ENCODE results near the gene C1orf35.

The C1orf35 gene

GRCh38 chr1:228131766-228132165, 28.6 kb upstream of the C1orf35 start:
- no peak for TF ChIP-seq CTCF (conservative IDR thresholded peaks at IDR 0.05; ENCODE audit: control insufficient read depth, insufficient read depth, low read depth, low read length)
- no peak overlapping the region for H3K4me3 ChIP-seq (ENCODE audit: control insufficient read depth, low read depth, low read length)
- DNase-seq (ENCODE audit: low read depth) = no peak

- TF ChIP-seq CTCF (conservative IDR thresholded peaks at IDR 0.05; ENCODE audit: control insufficient read depth, insufficient read depth, low read depth, low read length) = no peak
- no peak for DNase-seq (ENCODE audit: low read depth)
- no peak overlapping the region for H3K4me3 ChIP-seq (ENCODE audit: control insufficient read depth, low read depth, low read length)
Measured at GRCh38 chr1:228125185-228125584, 22.1 kb upstream of the C1orf35 start.

- DNase-seq (ENCODE audit: low read depth) = no peak
- no peak for TF ChIP-seq CTCF (conservative IDR thresholded peaks at IDR 0.05; ENCODE audit: control insufficient read depth, insufficient read depth, low read depth, low read length)
- H3K4me3 ChIP-seq (ENCODE audit: control insufficient read depth, low read depth, low read length) = no peak overlapping the region
Measured at GRCh38 chr1:228123505-228123904, 20.4 kb upstream of the C1orf35 start.

GRCh38 chr1:228122921-228123441, 19.9 kb upstream of the C1orf35 start:
- DNase-seq (ENCODE audit: low read depth) = no peak
- no peak overlapping the region for H3K4me3 ChIP-seq (ENCODE audit: control insufficient read depth, low read depth, low read length)
- TF ChIP-seq CTCF (conservative IDR thresholded peaks at IDR 0.05; ENCODE audit: control insufficient read depth, insufficient read depth, low read depth, low read length) = no peak

- TF ChIP-seq CTCF (conservative IDR thresholded peaks at IDR 0.05; ENCODE audit: control insufficient read depth, insufficient read depth, low read depth, low read length) = no peak
- DNase-seq (ENCODE audit: low read depth) = peak; percentile 50
- no peak overlapping the region for H3K4me3 ChIP-seq (ENCODE audit: control insufficient read depth, low read depth, low read length)
Measured at GRCh38 chr1:228120857-228121489, 17.8 kb upstream of the C1orf35 start.

- DNase-seq (ENCODE audit: low read depth) = no peak
- H3K4me3 ChIP-seq (ENCODE audit: control insufficient read depth, low read depth, low read length) = no peak overlapping the region
- TF ChIP-seq CTCF (conservative IDR thresholded peaks at IDR 0.05; ENCODE audit: control insufficient read depth, insufficient read depth, low read depth, low read length) = no peak
Measured at GRCh38 chr1:228120351-228120750, 17.2 kb upstream of the C1orf35 start.

Measured in fibroblast of mammary gland (primary cell).